GM19099 (cell line): ENCODE data around the gene USP9X.
A peak's percentile ranks its signal among the peaks of the same experiment; 100 is the strongest.

ENCODE experiments used
- POLR2A ChIP-seq: IDR thresholded peaks from 3 replicates; pipeline ENCODE4 v1.6.1; 2011; ENCODE audit warnings: low read depth; ENCODE audit not compliant: insufficient read length; ENCODE audit errors: extremely low read depth

Gene USP9X

GRCh38 chrX:41273638-41274037, 188.4 kb downstream of the USP9X start:
- no peak for TF ChIP-seq POLR2A

GRCh38 chrX:41275661-41276609, 190.7 kb downstream of the USP9X start:
- TF ChIP-seq POLR2A: peak; percentile 11

GRCh38 chrX:41276661-41277506, 191.6 kb downstream of the USP9X start:
- TF ChIP-seq POLR2A: peak; percentile 31
